ENCODE results near the gene H1-8.
"Not testable (repeated sequence)": the region's sequence is repeated elsewhere in the genome, so short reads cannot be mapped to it uniquely, and the experiment has no call there.

H1-8 gene

GRCh38 chr3:129545951-129546350 is 3.0 kb downstream of the H1-8 start:
- not testable (repeated sequence) for H2AK5ac ChIP-seq (ENCODE audit: low read length); H4K12ac ChIP-seq (ENCODE audit: low read depth, low read length); H3K79me2 ChIP-seq (ENCODE audit: control insufficient read depth, insufficient read depth, low read length, poor library complexity); H4K91ac ChIP-seq (ENCODE audit: low read depth, low read length); H2BK5ac ChIP-seq (ENCODE audit: low read depth, low read length, poor library complexity); H3K23ac ChIP-seq (ENCODE audit: low read length); H2BK120ac ChIP-seq (ENCODE audit: insufficient read depth, low read length, poor library complexity); H3K4ac ChIP-seq (ENCODE audit: low read depth, low read length); H2BK12ac ChIP-seq (ENCODE audit: low read length); H4K8ac ChIP-seq (ENCODE audit: low read depth, low read length); H3K4me3 ChIP-seq (ENCODE audit: low read depth, low read length); H2AFZ ChIP-seq (ENCODE audit: insufficient read depth, low read length, poor library complexity); H3K36me3 ChIP-seq (ENCODE audit: control insufficient read depth in 1 of 2, insufficient read depth in 2 of 2, low read length in 2 of 2); H3K9me3 ChIP-seq (ENCODE audit: insufficient read depth, low read depth, low read length); H3K14ac ChIP-seq (ENCODE audit: low read length); H3K4me2 ChIP-seq (ENCODE audit: low read length); H3K18ac ChIP-seq (ENCODE audit: low read length); DNase-seq; H3K27ac ChIP-seq (ENCODE audit: low read depth, low read length); H3K27me3 ChIP-seq (ENCODE audit: insufficient read depth, low read length); H3K9ac ChIP-seq (ENCODE audit: low read length)
- Histone ChIP-seq H3K4me1 (ENCODE audit: control insufficient read depth in 1 of 2, insufficient read depth in 2 of 2, low read length in 2 of 2) (peaks cover 14 to 16% of the 10 kb centered on the region in 2 experiments), H3K79me1 (ENCODE audit: low read length) (peaks cover 13% of the 10 kb centered on the region)
- no CpG with 5 or more reads among the region's 3 CpGs for WGBS (ENCODE audit: extremely low coverage, insufficient coverage, insufficient read length)

DNA sequence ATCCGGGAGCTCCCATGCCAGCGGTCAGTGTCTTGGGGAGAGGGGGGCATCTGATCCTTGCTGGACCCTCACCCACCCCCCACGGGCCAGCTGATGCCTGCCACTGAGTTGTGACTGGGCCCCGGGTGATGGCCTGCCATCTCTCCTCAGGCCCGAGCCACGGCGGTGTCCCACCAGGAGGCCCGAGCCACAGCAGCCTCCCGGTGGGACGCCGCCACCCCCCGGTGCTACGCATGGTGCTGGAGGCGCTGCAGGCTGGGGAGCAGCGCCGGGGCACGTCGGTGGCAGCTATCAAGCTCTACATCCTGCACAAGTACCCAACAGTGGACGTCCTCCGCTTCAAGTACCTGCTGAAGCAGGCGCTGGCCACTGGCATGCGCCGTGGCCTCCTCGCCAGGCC is 4.3 kb downstream of the H1-8 start:
- Histone ChIP-seq H4K8ac (ENCODE audit: low read depth, low read length) (no peak overlapping the region), H3K4me1 (ENCODE audit: control insufficient read depth in 1 of 2, insufficient read depth in 2 of 2, low read length in 2 of 2) (peaks cover 14 to 16% of the 10 kb centered on the region in 2 experiments), H3K4ac (ENCODE audit: low read depth, low read length) (no peak overlapping the region), H3K14ac (ENCODE audit: low read length) (no peak overlapping the region), H4K12ac (ENCODE audit: low read depth, low read length) (no peak overlapping the region), H2BK5ac (ENCODE audit: low read depth, low read length, poor library complexity) (no peak overlapping the region), H3K4me2 (ENCODE audit: low read length) (no peak overlapping the region), H3K9me3 (ENCODE audit: insufficient read depth, low read depth, low read length) (no peaks in the 10 kb centered on the region), H3K27ac (ENCODE audit: low read depth, low read length) (no peak overlapping the region), H3K4me3 (ENCODE audit: low read depth, low read length) (no peak overlapping the region), H2BK120ac (ENCODE audit: insufficient read depth, low read length, poor library complexity) (no peak overlapping the region), H3K36me3 (ENCODE audit: control insufficient read depth in 1 of 2, insufficient read depth in 2 of 2, low read length in 2 of 2) (no peaks in the 10 kb centered on the region), H2AK5ac (ENCODE audit: low read length) (peak overlapping the region; percentile 65), H3K27me3 (ENCODE audit: insufficient read depth, low read length) (no peaks in the 10 kb centered on the region), H3K79me2 (ENCODE audit: control insufficient read depth, insufficient read depth, low read length, poor library complexity) (peaks cover 2% of the 10 kb centered on the region), H4K91ac (ENCODE audit: low read depth, low read length) (peak overlapping the region; percentile 1), H3K18ac (ENCODE audit: low read length) (no peak overlapping the region), H2BK12ac (ENCODE audit: low read length) (peak overlapping the region; percentile 24), H2AFZ (ENCODE audit: insufficient read depth, low read length, poor library complexity) (no peak overlapping the region), H3K9ac (ENCODE audit: low read length) (no peak overlapping the region), H3K23ac (ENCODE audit: low read length) (no peak overlapping the region), H3K79me1 (ENCODE audit: low read length) (peaks cover 13% of the 10 kb centered on the region)
- no CpG with 5 or more reads among the region's 24 CpGs for WGBS (ENCODE audit: extremely low coverage, insufficient coverage, insufficient read length)
- no peak for DNase-seq

DNA sequence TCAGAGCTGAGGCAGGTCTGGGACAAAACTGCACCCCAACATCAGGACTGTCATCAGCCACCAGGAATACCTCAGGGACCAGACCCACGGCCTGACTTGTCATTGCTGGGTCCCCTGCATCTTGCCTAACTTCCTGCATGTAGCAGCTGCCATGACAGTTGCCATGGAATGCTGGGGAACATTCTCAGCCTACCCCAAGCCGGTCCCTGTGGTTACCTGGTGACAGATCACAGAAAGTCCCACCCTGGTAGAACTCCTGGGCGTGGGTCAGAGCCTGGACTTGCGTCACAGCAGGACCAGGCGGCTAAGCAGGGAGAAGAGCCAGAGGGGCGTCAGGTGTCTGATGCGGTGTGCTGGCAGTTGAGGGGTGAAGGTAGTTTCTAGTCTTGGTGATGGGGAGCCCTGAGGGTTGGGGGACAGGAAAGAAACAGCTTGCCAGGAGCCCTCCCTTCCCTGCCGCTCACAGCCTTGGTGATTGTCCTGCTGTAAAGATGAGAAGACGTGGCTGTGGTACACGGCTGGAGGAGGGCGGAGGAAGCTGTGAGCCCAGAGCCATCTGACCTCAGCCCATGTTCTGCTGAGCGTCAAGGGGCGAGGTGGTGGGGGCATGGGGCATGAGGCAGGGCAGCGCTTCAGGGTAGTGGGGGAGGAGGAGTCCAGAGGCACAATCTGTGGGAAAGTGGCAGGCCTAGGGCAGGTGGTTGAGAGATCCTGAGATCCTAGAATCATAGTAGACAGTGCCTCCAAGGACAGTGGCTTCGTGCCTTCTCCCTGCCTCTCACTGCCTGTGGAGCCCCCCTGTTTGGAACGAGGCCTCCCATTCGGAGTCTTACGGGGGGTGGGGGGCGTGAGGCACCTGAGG is 5.4 kb downstream of the H1-8 start:
- Histone ChIP-seq H3K4me1 (ENCODE audit: control insufficient read depth in 1 of 2, insufficient read depth in 2 of 2, low read length in 2 of 2) (peaks cover 14 to 16% of the 10 kb centered on the region in 2 experiments), H3K9ac (ENCODE audit: low read length) (no peak overlapping the region), H4K91ac (ENCODE audit: low read depth, low read length) (peak overlapping the region; percentile 78), H2BK12ac (ENCODE audit: low read length) (peak overlapping the region; percentile 87), H3K79me1 (ENCODE audit: low read length) (peaks cover 13% of the 10 kb centered on the region), H3K14ac (ENCODE audit: low read length) (peak overlapping the region; percentile 3), H2AFZ (ENCODE audit: insufficient read depth, low read length, poor library complexity) (no peak overlapping the region), H3K36me3 (ENCODE audit: control insufficient read depth in 1 of 2, insufficient read depth in 2 of 2, low read length in 2 of 2) (no peaks in the 10 kb centered on the region), H3K79me2 (ENCODE audit: control insufficient read depth, insufficient read depth, low read length, poor library complexity) (peaks cover 2% of the 10 kb centered on the region), H3K27ac (ENCODE audit: low read depth, low read length) (no peak overlapping the region), H4K12ac (ENCODE audit: low read depth, low read length) (no peak overlapping the region), H3K4ac (ENCODE audit: low read depth, low read length) (no peak overlapping the region), H2BK120ac (ENCODE audit: insufficient read depth, low read length, poor library complexity) (peak overlapping the region; percentile 50), H3K9me3 (ENCODE audit: insufficient read depth, low read depth, low read length) (no peaks in the 10 kb centered on the region), H4K8ac (ENCODE audit: low read depth, low read length) (no peak overlapping the region), H2AK5ac (ENCODE audit: low read length) (peak overlapping the region; percentile 86), H2BK5ac (ENCODE audit: low read depth, low read length, poor library complexity) (no peak overlapping the region), H3K4me3 (ENCODE audit: low read depth, low read length) (no peak overlapping the region), H3K4me2 (ENCODE audit: low read length) (no peak overlapping the region), H3K18ac (ENCODE audit: low read length) (no peak overlapping the region), H3K23ac (ENCODE audit: low read length) (no peak overlapping the region), H3K27me3 (ENCODE audit: insufficient read depth, low read length) (no peaks in the 10 kb centered on the region)
- no CpG with 5 or more reads among the region's 19 CpGs for WGBS (ENCODE audit: extremely low coverage, insufficient coverage, insufficient read length)
- no peak for DNase-seq

GRCh38 chr3:129549006-129549800 is 6.2 kb downstream of the H1-8 start:
- no CpG with 5 or more reads among the region's 18 CpGs for WGBS (ENCODE audit: extremely low coverage, insufficient coverage, insufficient read length)
- H3K23ac ChIP-seq (ENCODE audit: low read length) = no peak overlapping the region

More at GRCh38 chr3:129549006-129549800, 6.2 kb downstream of the H1-8 start:
- peak overlapping the region; percentile 32 for H2BK5ac ChIP-seq (ENCODE audit: low read depth, low read length, poor library complexity)
- H3K27ac ChIP-seq (ENCODE audit: low read depth, low read length) = peak overlapping the region; percentile 8
- peak overlapping the region; percentile 22 for H4K8ac ChIP-seq (ENCODE audit: low read depth, low read length)
- no peak overlapping the region for H3K4me2 ChIP-seq (ENCODE audit: low read length)
- no peak overlapping the region for H2AFZ ChIP-seq (ENCODE audit: insufficient read depth, low read length, poor library complexity)
- peak overlapping the region; percentile 50 for H2BK120ac ChIP-seq (ENCODE audit: insufficient read depth, low read length, poor library complexity)
- no peaks in the 10 kb centered on the region for H3K27me3 ChIP-seq (ENCODE audit: insufficient read depth, low read length)
- peak; percentile 64 to 81 for DNase-seq
- peak overlapping the region; percentile 87 for H2BK12ac ChIP-seq (ENCODE audit: low read length)
- no peaks in the 10 kb centered on the region for H3K36me3 ChIP-seq (ENCODE audit: control insufficient read depth in 1 of 2, insufficient read depth in 2 of 2, low read length in 2 of 2)
- H3K14ac ChIP-seq (ENCODE audit: low read length) = peak overlapping the region; percentile 84
- H3K18ac ChIP-seq (ENCODE audit: low read length) = peak overlapping the region; percentile 73
- no peaks in the 10 kb centered on the region for H3K9me3 ChIP-seq (ENCODE audit: insufficient read depth, low read depth, low read length)
- H3K4me3 ChIP-seq (ENCODE audit: low read depth, low read length) = no peak overlapping the region
- H3K9ac ChIP-seq (ENCODE audit: low read length) = no peak overlapping the region
- peaks cover 2% of the 10 kb centered on the region for H3K79me2 ChIP-seq (ENCODE audit: control insufficient read depth, insufficient read depth, low read length, poor library complexity)
- H4K91ac ChIP-seq (ENCODE audit: low read depth, low read length) = peak overlapping the region; percentile 78
- peak overlapping the region; percentile 13 for H3K4ac ChIP-seq (ENCODE audit: low read depth, low read length)
- H3K79me1 ChIP-seq (ENCODE audit: low read length) = peaks cover 13% of the 10 kb centered on the region
- peaks cover 14 to 16% of the 10 kb centered on the region in 2 experiments for H3K4me1 ChIP-seq (ENCODE audit: control insufficient read depth in 1 of 2, insufficient read depth in 2 of 2, low read length in 2 of 2)
- H2AK5ac ChIP-seq (ENCODE audit: low read length) = peak overlapping the region; percentile 86
- peak overlapping the region; percentile 17 for H4K12ac ChIP-seq (ENCODE audit: low read depth, low read length)
